A673 (cell line): Measurements from ENCODE around the gene CPNE5.

Experiments used
- CTCF ChIP-seq: fragments of 300-800, 200-600 bp; sonication (generic); conservative IDR thresholded peaks from 2 replicates; pipeline ENCODE4 v1.5.1; 2017; ENCODE audit warnings: low read depth, mild to moderate bottlenecking, antibody characterized with exemption, low read length, moderate library complexity, mixed read lengths
- EZH2 ChIP-seq: fragments of 200-600 bp; sonication (generic); IDR thresholded peaks from 2 replicates; pipeline ENCODE4 v1.6.1; 2017; ENCODE audit warnings: borderline replicate concordance, low read depth, mild to moderate bottlenecking, mixed read lengths, antibody characterized with exemption, low read length; ENCODE audit not compliant: poor library complexity, severe bottlenecking

- TF ChIP-seq CTCF (no peak), EZH2 (no peak)
These were observed 139.0 kb downstream of the CPNE5 start for GRCh38 chr6:36700071-36700812.
